IMR-90 (cell line): Measurements from ENCODE around the gene GYG2. TPM values are rescaled to one million over a fixed set of nuclear protein-coding genes. Genes with fewer than 3 reads are reported as not detected.

Experiments used
- ATAC-seq: fragments of 200-7000 bp; cut with Tn5 transposase; 2 replicates; pipeline ENCODE4 v1.9.1; 2020; ENCODE audit warnings: low read depth, mild to moderate bottlenecking, moderate library complexity
- BruUV-seq: library from RNA; stranded (reverse); fragments of 400-500 nt; replicated peaks from 2 replicates; lab custom pipeline; 2021; lab: Mats Ljungman, UMichigan
- CTCF ChIA-PET: fragments of 300-600 bp; formaldehyde crosslinking; extraction: SDS; loops from one replicate; lab custom pipeline; 2021; ENCODE audit warnings: antibody characterized with exemption; lab: Yijun Ruan, JAX
- POLR2A ChIA-PET: fragments of 300-600 bp; sonication (Branson Sonifier 250); formaldehyde crosslinking; loops from one replicate; lab custom pipeline; 2022; ENCODE audit warnings: antibody characterized with exemption; ENCODE audit not compliant: unreplicated experiment; lab: Charles Lee
- DNase-seq: peaks from one replicate; pipeline ENCODE4 v3.0.0; 2013
- H2AFZ ChIP-seq: replicated peaks from 2 replicates; pipeline ENCODE3; 2013; ENCODE audit warnings: low read length, mild to moderate bottlenecking; ENCODE audit not compliant: poor library complexity
- H2AK5ac ChIP-seq: 2 replicates; pipeline ENCODE4 v1.6.1; 2013; ENCODE audit warnings: low read depth, low read length, inconsistent platforms
- H2AK9ac ChIP-seq: replicated peaks from 2 replicates; pipeline ENCODE3; 2013; ENCODE audit warnings: mild to moderate bottlenecking, low read depth, low read length, moderate library complexity; ENCODE audit not compliant: poor library complexity
- H2BK120ac ChIP-seq: 2 replicates; pipeline ENCODE4 v1.6.1; 2013; ENCODE audit warnings: low read depth, low read length, inconsistent platforms
- H2BK15ac ChIP-seq: 3 replicates; pipeline ENCODE4 v1.6.1; 2013; ENCODE audit warnings: low read depth, low read length, inconsistent platforms
- H2BK20ac ChIP-seq: 2 replicates; pipeline ENCODE4 v1.6.1; 2013; ENCODE audit warnings: low read depth, mild to moderate bottlenecking, inconsistent platforms, low read length, moderate library complexity
- H2BK5ac ChIP-seq: 2 replicates; pipeline ENCODE4 v1.6.1; 2013; ENCODE audit warnings: mild to moderate bottlenecking, low read depth, low read length, inconsistent platforms; ENCODE audit not compliant: poor library complexity, severe bottlenecking
- H3K14ac ChIP-seq: replicated peaks from 2 replicates; pipeline ENCODE4 v1.6.1; 2013; ENCODE audit warnings: low read depth, low read length, inconsistent platforms
- H3K18ac ChIP-seq: 2 replicates; pipeline ENCODE4 v1.6.1; 2013; ENCODE audit warnings: low read depth, low read length, control low read depth
- H3K23ac ChIP-seq: 2 replicates; pipeline ENCODE4 v1.6.1; 2013; ENCODE audit warnings: low read depth, low read length, inconsistent platforms
- H3K27ac ChIP-seq: 2 replicates; pipeline ENCODE4 v1.5.1; 2013; ENCODE audit warnings: mild to moderate bottlenecking, control low read depth, low read length; ENCODE audit not compliant: insufficient read depth
- H3K27me3 ChIP-seq: 2 replicates; pipeline ENCODE4 v1.6.1; 2013; ENCODE audit warnings: low read length; ENCODE audit not compliant: control insufficient read depth, insufficient read depth
- H3K36me3 ChIP-seq: 2 replicates; pipeline ENCODE4 v1.6.1; 2013; ENCODE audit warnings: low read length, mixed read lengths; ENCODE audit not compliant: control insufficient read depth, insufficient read depth
- H3K4ac ChIP-seq: 2 replicates; pipeline ENCODE4 v1.6.1; 2013; ENCODE audit warnings: low read depth, low read length, inconsistent platforms
- H3K4me1 ChIP-seq: 2 replicates; pipeline ENCODE4 v1.6.1; 2013; ENCODE audit warnings: low read length, mixed read lengths; ENCODE audit not compliant: control insufficient read depth, insufficient read depth
- H3K4me2 ChIP-seq: 2 replicates; pipeline ENCODE4 v1.6.1; 2013; ENCODE audit warnings: low read depth, mild to moderate bottlenecking, control low read depth, low read length, moderate library complexity
- H3K4me3 ChIP-seq: 2 replicates; pipeline ENCODE4 v1.5.1; 2013; ENCODE audit warnings: low read depth, mild to moderate bottlenecking, control low read depth, low read length, moderate library complexity; ENCODE audit not compliant: insufficient read depth
- H3K56ac ChIP-seq: 2 replicates; pipeline ENCODE4 v1.6.1; 2013; ENCODE audit warnings: low read length, inconsistent platforms; ENCODE audit not compliant: insufficient read depth; ENCODE audit errors: extremely low read depth
- H3K79me1 ChIP-seq, 2 experiments: 2 replicates each; pipeline ENCODE4 v1.6.1; 2013; ENCODE audit warnings: low read length in 2 of 2, inconsistent platforms in 1 of 2, low read depth in 1 of 2
- H3K9ac ChIP-seq: 2 replicates; pipeline ENCODE4 v1.6.1; 2013; ENCODE audit warnings: low read depth, low read length, control low read depth
- H3K9me1 ChIP-seq: 2 replicates; pipeline ENCODE4 v1.6.1; 2013; ENCODE audit warnings: low read length, inconsistent platforms; ENCODE audit not compliant: insufficient read depth
- H3K9me3 ChIP-seq: 2 replicates; pipeline ENCODE4 v1.6.1; 2013; ENCODE audit warnings: low read length; ENCODE audit not compliant: control insufficient read depth, insufficient read depth
- H4K20me1 ChIP-seq: 2 replicates; pipeline ENCODE4 v1.6.1; 2013; ENCODE audit warnings: low read length, inconsistent platforms; ENCODE audit not compliant: insufficient read depth
- H4K5ac ChIP-seq: 2 replicates; pipeline ENCODE4 v1.6.1; 2013; ENCODE audit warnings: mild to moderate bottlenecking, low read depth, low read length, control low read depth
- H4K8ac ChIP-seq, 2 experiments: 2 replicates each; pipeline ENCODE4 v1.6.1; 2013; ENCODE audit warnings: low read depth in 2 of 2, low read length in 2 of 2, control low read depth in 1 of 2, inconsistent platforms in 1 of 2
- H4K91ac ChIP-seq: 2 replicates; pipeline ENCODE4 v1.6.1; 2013; ENCODE audit warnings: low read depth, low read length, inconsistent platforms; ENCODE audit not compliant: insufficient read depth
- BHLHE40 ChIP-seq: fragments of 150-350 bp; IDR thresholded peaks from 2 replicates; pipeline ENCODE4 v1.6.1; 2016; ENCODE audit warnings: mild to moderate bottlenecking, low read depth, low read length
- CEBPB ChIP-seq: IDR thresholded peaks from 2 replicates; pipeline ENCODE4 v1.6.1; 2012; ENCODE audit warnings: low read depth, low read length, improper control_type of control experiment
- CHD1 ChIP-seq: IDR thresholded peaks from 2 replicates; pipeline ENCODE4 v1.6.1; 2012; ENCODE audit warnings: low read depth, low read length, improper control_type of control experiment
- CTCF ChIP-seq: conservative IDR thresholded peaks from 2 replicates; pipeline ENCODE4 v1.5.1; 2012; ENCODE audit warnings: mild to moderate bottlenecking, low read depth, low read length, improper control_type of control experiment
- ELK1 ChIP-seq: fragments of 150-350 bp; IDR thresholded peaks from 2 replicates; pipeline ENCODE4 v1.6.1; 2016; ENCODE audit warnings: low read depth, mild to moderate bottlenecking, low read length, moderate library complexity, borderline replicate concordance
- FOS ChIP-seq: fragments of 150-350 bp; IDR thresholded peaks from 2 replicates; pipeline ENCODE4 v1.6.1; 2016; ENCODE audit warnings: low read depth, low read length
- MAFK ChIP-seq: IDR thresholded peaks from 2 replicates; pipeline ENCODE4 v1.6.1; 2012; ENCODE audit warnings: low read depth, low read length, improper control_type of control experiment
- MAZ ChIP-seq: IDR thresholded peaks from 2 replicates; pipeline ENCODE4 v1.6.1; 2012; ENCODE audit warnings: low read depth, mild to moderate bottlenecking, low read length, improper control_type of control experiment, moderate library complexity, borderline replicate concordance
- MXI1 ChIP-seq: IDR thresholded peaks from 2 replicates; pipeline ENCODE4 v1.6.1; 2012; ENCODE audit warnings: low read depth, mild to moderate bottlenecking, low read length, moderate library complexity, borderline replicate concordance
- POLR2A ChIP-seq: IDR thresholded peaks from 2 replicates; pipeline ENCODE4 v1.6.1; 2012; ENCODE audit warnings: mild to moderate bottlenecking, low read depth, low read length
- RAD21 ChIP-seq: IDR thresholded peaks from 2 replicates; pipeline ENCODE4 v1.6.1; 2012; ENCODE audit warnings: low read length, improper control_type of control experiment
- RCOR1 ChIP-seq: IDR thresholded peaks from 2 replicates; pipeline ENCODE4 v1.6.1; 2012; ENCODE audit warnings: mild to moderate bottlenecking, low read length, improper control_type of control experiment; ENCODE audit not compliant: insufficient replicate concordance
- RFX5 ChIP-seq: IDR thresholded peaks from 2 replicates; pipeline ENCODE4 v1.8.0; 2012; ENCODE audit warnings: low read depth, mild to moderate bottlenecking, low read length, moderate library complexity
- SMC3 ChIP-seq: fragments of 150-350 bp; IDR thresholded peaks from 2 replicates; pipeline ENCODE4 v1.6.1; 2016; ENCODE audit warnings: low read depth, mild to moderate bottlenecking, antibody characterized with exemption, low read length, moderate library complexity
- WGBS, 2 experiments: methylation state at CpG; one replicate each; pipeline versions ENCODE4 v1.1.5 to v1.1.7; 2013; ENCODE audit warnings: missing lambda C conversion rate in 2 of 2; ENCODE audit not compliant: insufficient read length in 1 of 2; ENCODE audit errors: extremely low coverage in 2 of 2; 5-methylcytosine and 5-hydroxymethylcytosine counted together
- dilution Hi-C: fragments of 300-500 bp; cut with HindIII; formaldehyde crosslinking; loops from one replicate; pipeline ENCODE4 v1.14.3; 2018; ENCODE audit warnings: low sequenced_read_pairs; ENCODE audit not compliant: unreplicated experiment
- in situ Hi-C: fragments of 300-500 bp; cut with MboI; formaldehyde crosslinking; loops from 3 replicates; pipeline ENCODE4 v1.14.3; 2019; ENCODE audit warnings: low sequenced_read_pairs, inconsistent platforms, mixed read lengths
- intact Hi-C: fragments of 100-400 bp; cut with micrococcal nuclease; formaldehyde crosslinking; loops from 2 replicates; pipeline ENCODE4 v1.10.0; 2022
- polyA plus RNA-seq, 3 experiments: library from polyadenylated mRNA; depleted of rRNA; stranded (reverse); fragments of >200 nt; gene quantifications; 2 replicates each; pipeline ENCODE4 v1.2.3, GENCODE V29; 2012; ENCODE audit warnings: low replicate concordance in 1 of 3
- total RNA-seq: library from RNA; depleted of rRNA; stranded (reverse); fragments of >200 nt; gene quantifications from 2 replicates; pipeline ENCODE4 v1.2.3, GENCODE V29; 2012
- TF ChIP-seq, protein P1 (sequence below): fragments of 150-350 bp; IDR thresholded peaks from 2 replicates; pipeline ENCODE4 v1.6.1; 2017; ENCODE audit warnings: mild to moderate bottlenecking, antibody characterized with exemption, low read length, low read depth

GYG2 gene
- total and polyA plus RNA-seq, 2 of the 4 experiments (the other 2 are of a cell fraction), result 9.6 to 13.1 TPM

DNA sequence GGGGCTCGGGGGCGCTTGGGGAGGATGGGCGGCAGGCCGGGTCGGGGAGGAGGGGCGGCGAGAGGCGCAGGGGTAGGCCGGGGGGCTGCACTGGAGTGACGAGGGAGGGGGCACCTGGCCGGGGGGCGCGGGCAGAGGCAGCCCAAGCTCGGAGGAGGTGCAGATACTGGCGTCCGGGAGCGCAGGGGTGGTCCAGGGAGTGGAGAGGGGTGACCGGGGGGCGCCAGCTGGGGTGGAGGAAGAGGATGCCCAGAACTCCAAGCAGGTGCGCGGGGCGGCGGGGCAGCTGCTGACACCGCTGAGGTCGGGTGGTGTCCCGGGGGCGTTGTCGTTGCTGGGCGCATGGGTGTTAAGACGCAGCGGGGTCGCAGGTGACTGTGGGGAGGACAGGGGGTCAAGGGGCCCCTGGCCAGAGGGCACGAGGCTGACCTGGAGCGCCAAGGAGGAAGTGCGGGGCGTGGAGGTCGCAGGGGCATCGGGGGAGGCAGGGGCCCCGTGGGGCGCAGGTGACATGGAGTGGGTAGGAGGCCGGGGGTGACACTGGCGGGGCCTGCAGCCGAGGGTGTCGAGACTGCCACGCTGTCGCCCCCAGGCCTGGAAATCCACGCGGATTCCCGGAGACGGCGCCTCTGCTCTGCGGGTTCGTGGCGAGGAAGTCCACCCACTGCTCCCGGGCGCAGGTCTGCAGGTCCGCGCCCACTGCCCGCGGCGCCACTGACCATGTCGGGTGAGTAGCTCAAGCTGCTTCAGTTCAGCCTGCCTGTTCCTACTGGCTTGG lies 928 bp downstream of the GYG2 start:
- no peaks in the 10 kb centered on the region for H3K9me1 ChIP-seq
- H2AK9ac ChIP-seq, result no peak overlapping the region
- H3K18ac ChIP-seq, result no peak overlapping the region
- no peak for DNase-seq
- H3K56ac ChIP-seq, result no peak overlapping the region
- H4K8ac ChIP-seq, result no peak overlapping the region
- intact Hi-C loops (no loop called here), in situ Hi-C loops (loop anchor here (10.0 kb wide), 1 partner anchor 1185 kb away; no protein-coding TSS in a partner anchor), dilution Hi-C loops (no loop called here)
- no peak overlapping the region for H3K4ac ChIP-seq
- H3K4me1 ChIP-seq, result no peaks in the 10 kb centered on the region; the same call in 1 of the 2 replicates
- WGBS, 2 experiments, result 15% methylated on average over 40 of the region's 62 CpGs; no CpG with 5 or more reads in 1 of the 2 experiments
- peaks cover 4% of the 10 kb centered on the region; the same call in 1 of the 2 replicates for H3K36me3 ChIP-seq
- H3K4me2 ChIP-seq, result peak overlapping the region; percentile 36; the same call in 1 of the 2 replicates
- H2BK120ac ChIP-seq, result no peak overlapping the region
- no peaks in the 10 kb centered on the region for H3K27me3 ChIP-seq
- no peaks in the 10 kb centered on the region for H3K9me3 ChIP-seq
- peak overlapping the region; percentile 18 for H3K9ac ChIP-seq
- ATAC-seq, result no peak
- no peak overlapping the region for H4K5ac ChIP-seq
- H2BK20ac ChIP-seq, result no peak overlapping the region
- no peak overlapping the region for H2AK5ac ChIP-seq
- no peak overlapping the region for H2AFZ ChIP-seq
- POLR2A ChIA-PET, result no interaction called here
- no peak overlapping the region for H4K91ac ChIP-seq
- no peak overlapping the region for H2BK5ac ChIP-seq
- H2BK15ac ChIP-seq, result no peak overlapping the region
- peak overlapping the region; percentile 48 for H3K4me3 ChIP-seq
- H3K27ac ChIP-seq, result no peak overlapping the region; the same call in 1 of the 2 replicates
- CTCF ChIA-PET, result no interaction called here
- no peaks in the 10 kb centered on the region for H4K20me1 ChIP-seq
- no peaks in the 10 kb centered on the region for H3K79me1 ChIP-seq
- BruUV-seq, result no TSS peak
- H3K14ac ChIP-seq, result no peak overlapping the region
- H3K23ac ChIP-seq, result no peak overlapping the region
- TF ChIP-seq SMC3 (no peak), RFX5 (no peak), CHD1 (no peak), MAFK (no peak), RAD21 (no peak), POLR2A (no peak), BHLHE40 (no peak), RCOR1 (no peak), ELK1 (no peak), FOS (no peak), MXI1 (no peak), MAZ (no peak), CEBPB (no peak), CTCF (no peak)
- TF ChIP-seq, protein P1, sequence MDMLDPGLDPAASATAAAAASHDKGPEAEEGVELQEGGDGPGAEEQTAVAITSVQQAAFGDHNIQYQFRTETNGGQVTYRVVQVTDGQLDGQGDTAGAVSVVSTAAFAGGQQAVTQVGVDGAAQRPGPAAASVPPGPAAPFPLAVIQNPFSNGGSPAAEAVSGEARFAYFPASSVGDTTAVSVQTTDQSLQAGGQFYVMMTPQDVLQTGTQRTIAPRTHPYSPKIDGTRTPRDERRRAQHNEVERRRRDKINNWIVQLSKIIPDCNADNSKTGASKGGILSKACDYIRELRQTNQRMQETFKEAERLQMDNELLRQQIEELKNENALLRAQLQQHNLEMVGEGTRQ, result no peak
